ENCODE results near the gene ST6GALNAC4. TPM values are rescaled to one million over a fixed set of nuclear protein-coding genes. Genes with fewer than 3 reads are reported as not detected.

The ST6GALNAC4 gene
- total and polyA plus RNA-seq, 10 of the 15 experiments (the other 5 are each of a cell fraction or from before 2014, with no cell fraction given) = 4.2 to 63.2 (median 35.2) TPM

DNA sequence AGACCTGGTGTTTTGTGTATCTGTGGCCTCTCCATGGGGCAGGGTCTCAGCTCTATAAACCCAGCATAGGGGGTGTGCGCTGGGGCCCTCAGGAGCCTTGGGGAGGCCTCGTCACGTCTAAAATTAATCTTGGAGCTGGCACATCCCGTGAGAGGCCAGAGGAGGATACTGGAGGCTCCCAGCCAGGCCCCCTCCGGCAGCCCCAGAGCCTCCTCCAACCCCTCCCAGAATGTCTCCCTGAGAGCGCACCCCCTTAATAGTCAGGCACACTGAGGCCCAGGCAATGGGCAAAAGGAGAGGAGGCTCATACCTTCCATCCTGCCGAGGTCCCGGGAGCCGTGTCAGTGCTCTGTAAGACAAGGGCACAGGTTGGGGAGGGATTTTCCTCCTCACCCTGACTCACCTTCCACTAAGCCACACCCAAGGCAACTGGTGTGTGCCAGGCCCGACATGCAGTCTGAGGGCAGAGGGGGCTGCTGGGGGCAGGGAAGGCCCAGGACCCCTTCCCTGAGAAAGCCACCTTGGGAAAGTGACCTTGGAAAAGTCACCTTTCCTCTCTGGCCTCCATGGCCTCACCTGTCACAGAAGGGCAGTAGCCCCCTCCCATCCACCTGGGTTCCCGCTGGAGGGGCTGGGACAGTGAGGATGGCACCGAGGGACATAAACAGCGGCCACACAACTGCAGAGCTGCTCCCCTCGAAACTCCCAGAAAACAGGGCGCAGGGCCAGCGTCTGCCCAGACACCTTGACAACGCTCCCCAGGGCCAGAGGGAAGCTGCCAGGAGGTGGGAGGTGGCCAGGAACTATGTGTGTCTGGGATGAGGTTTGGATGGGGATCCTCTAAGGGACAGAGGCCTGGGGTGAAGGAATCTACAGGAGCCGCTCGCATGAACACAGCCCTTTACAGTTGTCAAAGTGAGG, 42.3 kb downstream of the ST6GALNAC4 start:
- 58% methylated on average over 19 of the region's 19 CpGs for WGBS (ENCODE audit: insufficient coverage, insufficient replicate concordance, low lambda C conversion rate, missing lambda C conversion rate)
- H3K4me3 ChIP-seq = no peak overlapping the region
- H2AFZ ChIP-seq (ENCODE audit: control insufficient read depth, low read depth, low read length) = no peak overlapping the region
- no peak overlapping the region for H3K27ac ChIP-seq (ENCODE audit: control insufficient read depth, insufficient read depth)
- no peaks in the 10 kb centered on the region for H3K9me3 ChIP-seq (replicated peaks; ENCODE audit: control insufficient read depth, insufficient read depth, low read length)
- ATAC-seq = no peak
- no TSS peak for BruUV-seq (replicated peaks)
- RAD21 ChIA-PET (ENCODE audit: unreplicated experiment) = interaction anchor here (1.4 kb wide), 1 partner anchor 47 kb away, joined by 4 read pairs; no protein-coding TSS in a partner anchor
- no peaks in the 10 kb centered on the region for H4K20me1 ChIP-seq (ENCODE audit: control insufficient read depth, insufficient read depth)
- intact Hi-C loops (cut with micrococcal nuclease; ENCODE audit: unreplicated experiment) (no loop called here), in situ Hi-C loops (cut with MboI) (no loop called here)
- H3K4me2 ChIP-seq (ENCODE audit: control insufficient read depth, insufficient read depth) = no peak overlapping the region
- FAIRE-seq = no peak
- H3K27me3 ChIP-seq (replicated peaks in 1 of 2; ENCODE audit: control insufficient read depth in 2 of 2, insufficient read depth in 2 of 2, low read length in 1 of 2) = no peaks in the 10 kb centered on the region; a peak in 1 of 4 replicates
- no peaks in the 10 kb centered on the region for H3K79me2 ChIP-seq (ENCODE audit: control insufficient read depth, insufficient read depth, low read length)
- CTCF ChIA-PET = interaction anchor here (0.8 to 1.0 kb wide), 3 partner anchors 47 to 139 kb away, joined by 3 to 6 read pairs (median 3); partner anchors contain the start of gene TOR2A
- peaks cover 5% of the 10 kb centered on the region; the same call in 1 of the 2 replicates for H3K4me1 ChIP-seq (ENCODE audit: control insufficient read depth, insufficient read depth, low read length)
- no peak overlapping the region for H3K9ac ChIP-seq (ENCODE audit: control insufficient read depth, insufficient read depth, low read length)
- POLR2A ChIA-PET = no interaction called here
- SMC1A ChIA-PET (ENCODE audit: uncharacterized antibody, unreplicated experiment) = no interaction called here
- DNase-seq (ENCODE audit: low read depth, low spot score) = no peak
- H3K36me3 ChIP-seq (ENCODE audit: control insufficient read depth in 2 of 2, insufficient read depth in 2 of 2, low read length in 1 of 2) = no peaks in the 10 kb centered on the region
- TF ChIP-seq IKZF2 (IDR thresholded peaks at IDR 0.05) = no peak
- TF ChIP-seq NFYA (IDR thresholded peaks at IDR 0.05; ENCODE audit: borderline replicate concordance, low read depth, low read length) = no peak
- TF ChIP-seq FOS (IDR thresholded peaks at IDR 0.05; ENCODE audit: borderline replicate concordance, extremely low read depth, insufficient read length) = no peak
- no peak for TF ChIP-seq CEBPZ (IDR thresholded peaks at IDR 0.05; ENCODE audit: low read depth, low read length)
- no peak for TF ChIP-seq HCFC1 (IDR thresholded peaks at IDR 0.05; ENCODE audit: low read length)
- no peak for TF ChIP-seq ZNF384 (IDR thresholded peaks at IDR 0.05; ENCODE audit: borderline replicate concordance, low read depth, low read length)
- no peak for TF ChIP-seq RB1 (IDR thresholded peaks at IDR 0.05; ENCODE audit: borderline replicate concordance)
- no peak for TF ChIP-seq ESRRA (IDR thresholded peaks at IDR 0.05; ENCODE audit: low read length)
- no peak for TF ChIP-seq HSF1 (IDR thresholded peaks at IDR 0.05; ENCODE audit: low read depth, low read length)
- TF ChIP-seq ATF3 (IDR thresholded peaks at IDR 0.05; ENCODE audit: borderline replicate concordance, extremely low read depth, low read depth, low read length) = no peak
- no peak for TF ChIP-seq MXI1 (IDR thresholded peaks at IDR 0.05; ENCODE audit: low read depth, low read length)
- no peak for TF ChIP-seq KLF5 (IDR thresholded peaks at IDR 0.05; ENCODE audit: partially characterized antibody)
- TF ChIP-seq SMARCA5 (IDR thresholded peaks at IDR 0.05) = no peak
- no peak for TF ChIP-seq IKZF1 (conservative IDR thresholded peaks at IDR 0.05)
- TF ChIP-seq SUPT20H (IDR thresholded peaks at IDR 0.05; ENCODE audit: borderline replicate concordance, control insufficient read depth, low read depth, low read length) = no peak
